OCI-LY7 (cell line): ENCODE measurements around the gene WDR90. TPM values are rescaled to one million over a fixed set of nuclear protein-coding genes. Genes with fewer than 3 reads are reported as not detected.

Experiments used
- BruUV-seq: library from RNA; stranded (reverse); fragments of 400-500 nt; replicated peaks from 2 replicates; lab custom pipeline; 2021; lab: Mats Ljungman, UMichigan
- CTCF ChIA-PET: fragments of 300-600 bp; sonication (Branson Sonifier 250); formaldehyde crosslinking; loops from one replicate; lab custom pipeline; 2022; ENCODE audit warnings: antibody characterized with exemption; ENCODE audit not compliant: unreplicated experiment; lab: Charles Lee
- POLR2A ChIA-PET: fragments of 300-600 bp; sonication (Branson Sonifier 250); formaldehyde crosslinking; loops from one replicate; lab custom pipeline; 2022; ENCODE audit warnings: antibody characterized with exemption; lab: Charles Lee
- DNase-seq: peaks from one replicate; pipeline ENCODE4 v3.0.0-alpha.2; 2015; ENCODE audit warnings: low spot score
- H2AFZ ChIP-seq: fragments of 200-600 bp; sonication (generic), shearing (Covaris generic); 2 replicates; pipeline ENCODE4 v1.6.1; 2014; ENCODE audit warnings: mild to moderate bottlenecking, antibody characterized with exemption, low read length, moderate library complexity
- H3K27ac ChIP-seq: fragments of 200-600 bp; sonication (generic); 2 replicates; pipeline ENCODE4 v1.5.1; 2014; ENCODE audit warnings: mixed run types, low read depth, mild to moderate bottlenecking, moderate library complexity, low read length, inconsistent platforms; ENCODE audit not compliant: poor library complexity, severe bottlenecking
- H3K36me3 ChIP-seq: fragments of 200-600 bp; sonication (generic); 2 replicates; pipeline ENCODE4 v1.6.1; 2014; ENCODE audit warnings: mild to moderate bottlenecking, antibody characterized with exemption, low read length, moderate library complexity, mixed read lengths; ENCODE audit not compliant: insufficient read depth
- H3K4me1 ChIP-seq: fragments of 200-600 bp; sonication (generic); 2 replicates; pipeline ENCODE4 v1.5.1; 2014; ENCODE audit warnings: mild to moderate bottlenecking, low read length; ENCODE audit not compliant: insufficient read depth, poor library complexity, severe bottlenecking
- H3K4me2 ChIP-seq: fragments of 200-600 bp; sonication (generic); 2 replicates; pipeline ENCODE4 v1.6.1; 2014; ENCODE audit warnings: mild to moderate bottlenecking, low read length
- H3K4me3 ChIP-seq: fragments of 200-600 bp; sonication (generic); 2 replicates; pipeline ENCODE4 v1.5.1; 2014; ENCODE audit warnings: mild to moderate bottlenecking, low read depth, low read length; ENCODE audit not compliant: poor library complexity, severe bottlenecking
- H3K79me2 ChIP-seq: fragments of 200-600 bp; sonication (generic); 2 replicates; pipeline ENCODE4 v1.6.1; 2016; ENCODE audit warnings: low read depth, mild to moderate bottlenecking, low read length, moderate library complexity, mixed read lengths; ENCODE audit not compliant: insufficient read depth
- H3K9me2 ChIP-seq: fragments of 200-600 bp; sonication (generic); 2 replicates; pipeline ENCODE4 v1.6.1; 2016; ENCODE audit warnings: mild to moderate bottlenecking, low read length, mixed read lengths; ENCODE audit not compliant: insufficient read depth
- H3K9me3 ChIP-seq: fragments of 200-600 bp; sonication (generic); 2 replicates; pipeline ENCODE4 v1.6.1; 2014; ENCODE audit warnings: mild to moderate bottlenecking, mixed run types, low read length, mixed read lengths
- H4K20me1 ChIP-seq: fragments of 200-600 bp; sonication (generic); 2 replicates; pipeline ENCODE4 v1.6.1; 2014; ENCODE audit warnings: mild to moderate bottlenecking, antibody characterized with exemption, low read length, moderate library complexity, mixed read lengths; ENCODE audit not compliant: insufficient read depth
- CTCF ChIP-seq: fragments of 200-600 bp; sonication (generic); conservative IDR thresholded peaks from 2 replicates; pipeline ENCODE4 v1.5.1; 2014; ENCODE audit warnings: mild to moderate bottlenecking, antibody characterized with exemption, low read length, moderate library complexity, mixed read lengths
- EZH2phosphoT487 ChIP-seq: fragments of 200-600 bp; sonication (generic); IDR thresholded peaks from 2 replicates; pipeline ENCODE4 v1.6.1; 2018; ENCODE audit warnings: low read depth, borderline replicate concordance, mild to moderate bottlenecking, mixed run types, antibody characterized with exemption, low read length, moderate library complexity, mixed read lengths
- intact Hi-C: fragments of 100-400 bp; cut with micrococcal nuclease; formaldehyde crosslinking; loops from one replicate; pipeline ENCODE4 v1.10.0; 2022; ENCODE audit not compliant: unreplicated experiment
- total RNA-seq, 2 experiments: library from RNA; depleted of rRNA in 1 of 2; stranded (reverse); fragments of >200 nt in 1 of 2; shearing (Covaris generic) in 1 of 2; gene quantifications; 2 replicates each; pipeline ENCODE4 v1.2.3, GENCODE V29; 2014 to 2022

WDR90 gene
- total RNA-seq, 2 experiments from 2014 or later, result 110 to 153 TPM

GRCh38 chr16:630249-630814 lies 18.8 kb upstream of the WDR90 start:
- POLR2A ChIA-PET, result no interaction called here
- no TSS peak for BruUV-seq

DNA sequence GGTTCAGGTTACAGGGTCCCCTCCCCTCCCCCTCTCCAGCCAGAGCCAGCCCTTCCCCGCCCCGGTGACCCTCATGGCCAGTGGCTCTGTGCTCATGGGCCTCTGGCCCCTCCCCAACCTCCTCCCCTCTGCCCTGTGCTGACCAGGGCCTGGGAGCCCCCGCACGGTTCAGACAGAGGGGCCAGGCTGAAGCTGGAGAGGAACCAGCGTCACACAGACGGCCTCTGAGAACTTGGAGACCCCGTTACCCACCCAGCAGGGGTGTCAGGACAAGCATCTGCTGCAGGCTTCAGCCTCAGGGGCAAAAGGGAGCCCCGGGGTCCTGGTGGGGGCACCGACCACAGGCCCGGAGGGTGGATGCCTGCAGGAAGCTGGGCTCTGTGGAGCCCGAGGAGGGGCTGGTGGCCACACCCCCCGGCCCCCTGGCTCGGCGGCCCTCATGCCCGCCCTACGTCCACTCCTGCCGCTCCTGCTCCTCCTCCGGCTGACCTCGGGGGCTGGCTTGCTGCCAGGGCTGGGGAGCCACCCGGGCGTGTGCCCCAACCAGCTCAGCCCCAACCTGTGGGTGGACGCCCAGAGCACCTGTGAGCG lies 18.3 kb upstream of the WDR90 start, which contains the start of gene WFIKKN1:
Gene WFIKKN1 (plus strand): TSS at position 171 of the 591 bp plus-strand sequence. CDS start 269 bp downstream, at position 440.
- H3K27ac ChIP-seq, result no peak within 1 kb of the TSS
- H3K9me3 ChIP-seq, result no peaks in the 10 kb centered on the region
- no peaks in the 10 kb centered on the region for H4K20me1 ChIP-seq
- H3K9me2 ChIP-seq, result no peaks in the 10 kb centered on the region
- no peak for TF ChIP-seq CTCF
- no peak for TF ChIP-seq EZH2phosphoT487
- H3K4me1 ChIP-seq, result peaks cover 7% of the 10 kb centered on the region
- no TSS peak for BruUV-seq
- H3K79me2 ChIP-seq, result peaks cover 8% of the 10 kb centered on the region; the same call in 1 of the 2 replicates
- H2AFZ ChIP-seq, result no peak within 1 kb of the TSS
- DNase-seq, result no peak
- intact Hi-C loops, result no loop called here
- peaks cover 8% of the 10 kb centered on the region; the same call in 1 of the 2 replicates for H3K36me3 ChIP-seq
- no peak within 1 kb of the TSS for H3K4me2 ChIP-seq
- ChIA-PET CTCF (no interaction called here), POLR2A (no interaction called here)
- H3K4me3 ChIP-seq, result no peak within 1 kb of the TSS

More at GRCh38 chr16:630249-630814, 18.8 kb upstream of the WDR90 start:
- CTCF ChIA-PET, result no interaction called here
- Histone ChIP-seq H3K9me2 (no peaks in the 10 kb centered on the region), H3K4me1 (peaks cover 6% of the 10 kb centered on the region), H3K9me3 (no peaks in the 10 kb centered on the region), H3K4me3 (no peak overlapping the region), H2AFZ (no peak overlapping the region), H4K20me1 (no peaks in the 10 kb centered on the region), H3K79me2 (peaks cover 2% of the 10 kb centered on the region; the same call in 1 of the 2 replicates), H3K27ac (no peak overlapping the region), H3K36me3 (peaks cover 8% of the 10 kb centered on the region; the same call in 1 of the 2 replicates), H3K4me2 (no peak overlapping the region)
- no peak for DNase-seq
- no peak for TF ChIP-seq CTCF
- TF ChIP-seq EZH2phosphoT487, result no peak
- intact Hi-C loops, result no loop called here

DNA sequence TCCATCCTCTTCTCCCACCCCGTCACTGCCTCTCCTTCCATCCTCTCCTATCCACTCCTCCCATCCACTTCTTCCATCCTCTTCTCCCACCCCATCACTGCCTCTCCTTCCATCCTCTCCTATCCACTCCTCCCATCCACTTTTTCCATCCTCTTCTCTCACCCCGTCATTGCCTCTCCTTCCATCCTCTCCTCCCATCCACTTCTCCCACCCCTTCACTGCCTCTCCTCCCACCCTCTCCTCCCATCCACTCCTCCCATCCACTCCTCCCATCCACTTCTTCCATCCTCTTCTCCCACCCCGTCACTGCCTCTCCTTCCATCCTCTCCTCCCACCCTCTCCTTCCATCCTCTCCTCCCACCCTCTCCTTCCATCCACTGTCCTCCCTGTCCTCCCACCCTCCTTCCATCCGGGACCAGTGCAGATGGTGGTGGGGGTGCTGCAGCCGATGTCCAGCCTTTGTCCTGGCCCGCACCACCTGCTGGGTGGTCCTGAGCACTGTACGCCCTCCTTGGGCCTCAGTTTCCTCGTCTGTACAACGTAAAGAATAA lies 17.3 kb upstream of the WDR90 start:
- DNase-seq, result no peak
- Histone ChIP-seq H3K4me2 (no peak overlapping the region), H3K27ac (no peak overlapping the region), H3K9me3 (no peaks in the 10 kb centered on the region), H4K20me1 (no peaks in the 10 kb centered on the region), H3K4me1 (peaks cover 7% of the 10 kb centered on the region), H3K9me2 (no peaks in the 10 kb centered on the region), H3K36me3 (peaks cover 8% of the 10 kb centered on the region; the same call in 1 of the 2 replicates), H2AFZ (no peak overlapping the region), H3K79me2 (peaks cover 8% of the 10 kb centered on the region; the same call in 1 of the 2 replicates), H3K4me3 (no peak overlapping the region)
- intact Hi-C loops, result no loop called here
- POLR2A ChIA-PET, result no interaction called here
- TF ChIP-seq CTCF (no peak), EZH2phosphoT487 (no peak)
- CTCF ChIA-PET, result no interaction called here
- no TSS peak for BruUV-seq
